ENCODE results near the gene PRPF8. TPM values are rescaled to one million over a fixed set of nuclear protein-coding genes. Genes with fewer than 3 reads are reported as not detected.

The PRPF8 gene
- total and polyA plus RNA-seq, 2 donors (not counting 1 experiment from before 2014, with no cell fraction given) = 177 to 423 TPM

GRCh38 chr17:1626333-1626732 is 58.3 kb downstream of the PRPF8 start:
- intact Hi-C loops (cut with micrococcal nuclease) = loop anchor here (5.0 kb wide), 1 partner anchor 776 kb away; the partner anchor contains the start of gene MNT
- Histone ChIP-seq H3K79me2 (ENCODE audit: control insufficient read depth, insufficient read depth, low read length) (peaks cover 59% of the 10 kb centered on the region), H3K36me3 (replicated peaks in 1 of 2; ENCODE audit: control extremely low read depth in 1 of 2, control insufficient read depth in 1 of 2, extremely low read depth in 1 of 2, insufficient read depth in 2 of 2, low read length in 1 of 2) (peaks cover 0 to 29% of the 10 kb centered on the region in 2 experiments), H3K9me3 (ENCODE audit: control extremely low read depth in 1 of 3, control insufficient read depth in 2 of 3, insufficient read depth in 1 of 3, low read length in 2 of 3) (peaks cover 0 to 3% (median 0%) of the 10 kb centered on the region in 3 donors), H3K4me3 (ENCODE audit: control extremely low read depth in 1 of 5, extremely low read depth in 1 of 5, insufficient read depth in 1 of 5, low read depth in 2 of 5, low read length in 4 of 5) (peak overlapping the region; percentile 59 to 97 (median 92)), H3K27ac (ENCODE audit: low read length in 2 of 2) (peak overlapping the region; percentile 73 to 94), H3K27me3 (replicated peaks in 1 of 4; ENCODE audit: control extremely low read depth in 1 of 4, control insufficient read depth in 3 of 4, insufficient read depth in 4 of 4, low read length in 3 of 4) (no peaks in the 10 kb centered on the region), H3K4me2 (replicated peaks; ENCODE audit: low read depth, low read length, poor library complexity, severe bottlenecking) (peak overlapping the region; percentile 100), H2AFZ (ENCODE audit: insufficient read depth, low read depth, low read length, poor library complexity, severe bottlenecking) (no peak overlapping the region), H3K4me1 (ENCODE audit: control insufficient read depth in 2 of 2, insufficient read depth in 2 of 2, low read length in 2 of 2) (peaks cover 44 to 51% of the 10 kb centered on the region in 2 donors), H4K20me1 (ENCODE audit: control insufficient read depth, insufficient read depth, low read length, poor library complexity, severe bottlenecking) (peaks cover 4% of the 10 kb centered on the region), H3K9ac (ENCODE audit: low read length) (peak overlapping the region; percentile 87)
- peak overlapping the region; percentile 97 for H3K27ac Mint-ChIP-seq
- no peaks in the 10 kb centered on the region for H3K9me3 Mint-ChIP-seq (ENCODE audit: insufficient read depth)
- peaks cover 43% of the 10 kb centered on the region for H3K4me1 Mint-ChIP-seq
- no peak for TF ChIP-seq EZH2 (IDR thresholded peaks at IDR 0.05; ENCODE audit: borderline replicate concordance, insufficient read depth, low read depth, low read length, poor library complexity, severe bottlenecking)
- TF ChIP-seq, protein P1, sequence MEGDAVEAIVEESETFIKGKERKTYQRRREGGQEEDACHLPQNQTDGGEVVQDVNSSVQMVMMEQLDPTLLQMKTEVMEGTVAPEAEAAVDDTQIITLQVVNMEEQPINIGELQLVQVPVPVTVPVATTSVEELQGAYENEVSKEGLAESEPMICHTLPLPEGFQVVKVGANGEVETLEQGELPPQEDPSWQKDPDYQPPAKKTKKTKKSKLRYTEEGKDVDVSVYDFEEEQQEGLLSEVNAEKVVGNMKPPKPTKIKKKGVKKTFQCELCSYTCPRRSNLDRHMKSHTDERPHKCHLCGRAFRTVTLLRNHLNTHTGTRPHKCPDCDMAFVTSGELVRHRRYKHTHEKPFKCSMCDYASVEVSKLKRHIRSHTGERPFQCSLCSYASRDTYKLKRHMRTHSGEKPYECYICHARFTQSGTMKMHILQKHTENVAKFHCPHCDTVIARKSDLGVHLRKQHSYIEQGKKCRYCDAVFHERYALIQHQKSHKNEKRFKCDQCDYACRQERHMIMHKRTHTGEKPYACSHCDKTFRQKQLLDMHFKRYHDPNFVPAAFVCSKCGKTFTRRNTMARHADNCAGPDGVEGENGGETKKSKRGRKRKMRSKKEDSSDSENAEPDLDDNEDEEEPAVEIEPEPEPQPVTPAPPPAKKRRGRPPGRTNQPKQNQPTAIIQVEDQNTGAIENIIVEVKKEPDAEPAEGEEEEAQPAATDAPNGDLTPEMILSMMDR (IDR thresholded peaks at IDR 0.05) = no peak
- POLR2A ChIA-PET = interaction anchor here (0.6 to 7.3 kb wide), 12 partner anchors 8 to 164 kb away, joined by 3 to 127 read pairs (median 6); partner anchors contain the start of gene RILP
- WGBS (ENCODE audit: insufficient coverage) = 88% methylated on average over 3 of the region's 3 CpGs
- CTCF ChIA-PET = interaction anchor here (0.5 to 10.4 kb wide), 8 partner anchors 11 to 62 kb away, joined by 3 to 326 read pairs (median 6); partner anchors contain the start of genes RILP and SCARF1
- no peaks in the 10 kb centered on the region for H3K27me3 Mint-ChIP-seq
- ATAC-seq (ENCODE audit: low read depth) (no peak), DNase-seq (no peak)
- peak overlapping the region; percentile 94 for H3K4me3 Mint-ChIP-seq

GRCh38 chr17:1625581-1625980 is 59.1 kb downstream of the PRPF8 start:
- Mint-ChIP-seq H3K9me3 (ENCODE audit: insufficient read depth) (no peaks in the 10 kb centered on the region), H3K4me3 (peak overlapping the region; percentile 94), H3K27ac (peak overlapping the region; percentile 63), H3K4me1 (peaks cover 37% of the 10 kb centered on the region), H3K27me3 (no peaks in the 10 kb centered on the region)
- no peak overlapping the region for H3K9ac ChIP-seq (ENCODE audit: low read length)
- peaks cover 67% of the 10 kb centered on the region for H3K79me2 ChIP-seq (ENCODE audit: control insufficient read depth, insufficient read depth, low read length)
- H3K9me3 ChIP-seq (ENCODE audit: control extremely low read depth in 1 of 3, control insufficient read depth in 2 of 3, insufficient read depth in 1 of 3, low read length in 2 of 3) = no peaks in the 10 kb centered on the region
- no peak overlapping the region for H3K4me3 ChIP-seq (ENCODE audit: control extremely low read depth in 1 of 5, extremely low read depth in 1 of 5, insufficient read depth in 1 of 5, low read depth in 2 of 5, low read length in 4 of 5)
- POLR2A ChIA-PET = interaction anchor here (0.6 to 7.3 kb wide), 7 partner anchors 7 to 72 kb away, joined by 3 to 127 read pairs (median 9); no protein-coding TSS in a partner anchor
- peaks cover 12% of the 10 kb centered on the region for H4K20me1 ChIP-seq (ENCODE audit: control insufficient read depth, insufficient read depth, low read length, poor library complexity, severe bottlenecking)
- CTCF ChIA-PET = interaction anchor here (0.9 to 10.4 kb wide), 7 partner anchors 9 to 61 kb away, joined by 3 to 326 read pairs (median 3); partner anchors contain the start of genes RILP and SCARF1
- ATAC-seq (ENCODE audit: low read depth) (no peak), DNase-seq (no peak)
- H3K27ac ChIP-seq (ENCODE audit: low read length in 2 of 2) = peak overlapping the region in 1 of 2 donors; percentile 94
- H3K27me3 ChIP-seq (replicated peaks in 1 of 4; ENCODE audit: control extremely low read depth in 1 of 4, control insufficient read depth in 3 of 4, insufficient read depth in 4 of 4, low read length in 3 of 4) = no peaks in the 10 kb centered on the region
- 100% methylated on average over 2 of the region's 6 CpGs for WGBS (ENCODE audit: insufficient coverage)
- intact Hi-C loops (cut with micrococcal nuclease) = loop anchor here (5.0 kb wide), 1 partner anchor 777 kb away; the partner anchor contains the start of gene MNT
- peaks cover 0 to 30% of the 10 kb centered on the region in 2 experiments for H3K36me3 ChIP-seq (replicated peaks in 1 of 2; ENCODE audit: control extremely low read depth in 1 of 2, control insufficient read depth in 1 of 2, extremely low read depth in 1 of 2, insufficient read depth in 2 of 2, low read length in 1 of 2)
- peak overlapping the region; percentile 100 for H3K4me2 ChIP-seq (replicated peaks; ENCODE audit: low read depth, low read length, poor library complexity, severe bottlenecking)
- no peak overlapping the region for H2AFZ ChIP-seq (ENCODE audit: insufficient read depth, low read depth, low read length, poor library complexity, severe bottlenecking)
- H3K4me1 ChIP-seq (ENCODE audit: control insufficient read depth in 2 of 2, insufficient read depth in 2 of 2, low read length in 2 of 2) = peaks cover 36 to 44% of the 10 kb centered on the region in 2 donors
- TF ChIP-seq EZH2 (IDR thresholded peaks at IDR 0.05; ENCODE audit: borderline replicate concordance, insufficient read depth, low read depth, low read length, poor library complexity, severe bottlenecking) = no peak
- TF ChIP-seq, protein P1 (IDR thresholded peaks at IDR 0.05) = no peak

All from B cell (primary cell).